Measurements from ENCODE around the gene AKAP3. TPM values are rescaled to one million over a fixed set of nuclear protein-coding genes. Genes with fewer than 3 reads are reported as not detected.

The AKAP3 gene
- total RNA-seq, 2 donors from 2014 or later: 3.4 to 8.2 TPM

- TF ChIP-seq CTCF (IDR thresholded peaks at IDR 0.05): no peak
- no peak for TF ChIP-seq POLR2A (IDR thresholded peaks at IDR 0.05)
- Histone ChIP-seq H3K4me1 (no peaks in the 10 kb centered on the region), H3K27ac (no peak overlapping the region), H3K36me3 (replicated peaks in 1 of 2; ENCODE audit: insufficient read depth in 1 of 2, low read depth in 2 of 2) (peaks cover 0 to 8% of the 10 kb centered on the region in 2 donors), H3K9me3 (no peaks in the 10 kb centered on the region), H3K4me3 (no peak overlapping the region), H3K27me3 (no peaks in the 10 kb centered on the region)
- 62 to 71% methylated on average over 2 of the region's 2 CpGs for WGBS, 2 donors
- intact Hi-C loops (cut with DNase I): no loop called here
- no peak for ATAC-seq
- no peak for DNase-seq
These were observed 30.9 kb upstream of the AKAP3 start for GRCh38 chr12:4679711-4680110.

GRCh38 chr12:4665236-4665635 lies 16.4 kb upstream of the AKAP3 start:
- no peak for TF ChIP-seq CTCF (IDR thresholded peaks at IDR 0.05)
- no peak for TF ChIP-seq POLR2A (IDR thresholded peaks at IDR 0.05)
- no peak overlapping the region for H3K4me3 ChIP-seq
- no peak overlapping the region for H3K27ac ChIP-seq
- ATAC-seq: no peak
- no peaks in the 10 kb centered on the region for H3K9me3 ChIP-seq
- DNase-seq: no peak
- H3K27me3 ChIP-seq: no peaks in the 10 kb centered on the region
- no peaks in the 10 kb centered on the region for H3K4me1 ChIP-seq
- 90 to 97% methylated on average over 3 of the region's 3 CpGs for WGBS, 2 donors
- H3K36me3 ChIP-seq (replicated peaks in 1 of 2; ENCODE audit: insufficient read depth in 1 of 2, low read depth in 2 of 2): peaks cover 18 to 51% of the 10 kb centered on the region in 2 donors
- intact Hi-C loops (cut with DNase I): no loop called here

GRCh38 chr12:4663971-4664505 lies 15.2 kb upstream of the AKAP3 start:
- Histone ChIP-seq H3K27me3 (no peaks in the 10 kb centered on the region), H3K9me3 (no peaks in the 10 kb centered on the region), H3K36me3 (replicated peaks in 1 of 2; ENCODE audit: insufficient read depth in 1 of 2, low read depth in 2 of 2) (peaks cover 23 to 55% of the 10 kb centered on the region in 2 donors), H3K4me1 (no peaks in the 10 kb centered on the region), H3K4me3 (no peak overlapping the region), H3K27ac (no peak overlapping the region)
- TF ChIP-seq POLR2A (IDR thresholded peaks at IDR 0.05): no peak
- no peak for TF ChIP-seq CTCF (IDR thresholded peaks at IDR 0.05)
- intact Hi-C loops (cut with DNase I): no loop called here
- no peak for ATAC-seq
- DNase-seq: no peak
- 51 to 59% methylated on average over 3 of the region's 3 CpGs for WGBS, 2 donors

DNA sequence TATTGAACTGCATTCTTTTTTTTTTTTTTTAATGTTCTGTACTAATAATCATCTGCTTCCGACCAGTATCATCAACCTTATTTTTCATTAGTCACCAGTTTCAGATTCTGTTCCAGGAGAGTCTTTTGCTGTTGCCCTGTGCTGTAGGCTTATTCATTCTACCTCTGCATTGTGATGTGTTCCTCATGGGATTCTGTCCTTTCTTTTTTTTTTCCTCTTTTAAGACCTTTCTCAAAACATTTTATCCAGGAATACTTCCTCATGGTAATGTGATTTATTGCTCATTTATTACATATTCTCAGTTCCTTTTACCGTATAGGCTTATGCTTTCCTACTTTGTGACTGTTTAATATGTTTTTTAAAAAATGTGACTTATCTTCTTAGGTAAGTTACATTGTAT lies 4.8 kb upstream of the AKAP3 start:
- no peak overlapping the region for H3K27ac ChIP-seq
- intact Hi-C loops (cut with DNase I): no loop called here
- no peaks in the 10 kb centered on the region for H3K27me3 ChIP-seq
- no peak for ATAC-seq
- no peak overlapping the region for H3K4me3 ChIP-seq
- 66 to 74% methylated on average over 2 of the region's 2 CpGs for WGBS, 2 donors
- H3K36me3 ChIP-seq (replicated peaks in 1 of 2; ENCODE audit: insufficient read depth in 1 of 2, low read depth in 2 of 2): peaks cover 4 to 30% of the 10 kb centered on the region in 2 donors
- peaks cover 13% of the 10 kb centered on the region for H3K4me1 ChIP-seq
- no peaks in the 10 kb centered on the region for H3K9me3 ChIP-seq
- TF ChIP-seq POLR2A (IDR thresholded peaks at IDR 0.05): no peak
- no peak for TF ChIP-seq CTCF (IDR thresholded peaks at IDR 0.05)
- no peak for DNase-seq

GRCh38 chr12:4653257-4653656 lies 4.4 kb upstream of the AKAP3 start:
- no peaks in the 10 kb centered on the region for H3K27me3 ChIP-seq
- H3K4me1 ChIP-seq: peaks cover 13% of the 10 kb centered on the region
- DNase-seq: no peak
- intact Hi-C loops (cut with DNase I): no loop called here
- ATAC-seq: no peak
- H3K4me3 ChIP-seq: no peak overlapping the region
- TF ChIP-seq POLR2A (IDR thresholded peaks at IDR 0.05): no peak
- TF ChIP-seq CTCF (IDR thresholded peaks at IDR 0.05): no peak
- H3K36me3 ChIP-seq (replicated peaks in 1 of 2; ENCODE audit: insufficient read depth in 1 of 2, low read depth in 2 of 2): peaks cover 4 to 28% of the 10 kb centered on the region in 2 donors
- H3K9me3 ChIP-seq: no peaks in the 10 kb centered on the region
- no peak overlapping the region for H3K27ac ChIP-seq
